ENCODE measurements around the gene SLC23A2.
"Not testable (repeated sequence)": the region's sequence is repeated elsewhere in the genome, so short reads cannot be mapped to it uniquely, and the experiment has no call there.

Gene SLC23A2

DNA sequence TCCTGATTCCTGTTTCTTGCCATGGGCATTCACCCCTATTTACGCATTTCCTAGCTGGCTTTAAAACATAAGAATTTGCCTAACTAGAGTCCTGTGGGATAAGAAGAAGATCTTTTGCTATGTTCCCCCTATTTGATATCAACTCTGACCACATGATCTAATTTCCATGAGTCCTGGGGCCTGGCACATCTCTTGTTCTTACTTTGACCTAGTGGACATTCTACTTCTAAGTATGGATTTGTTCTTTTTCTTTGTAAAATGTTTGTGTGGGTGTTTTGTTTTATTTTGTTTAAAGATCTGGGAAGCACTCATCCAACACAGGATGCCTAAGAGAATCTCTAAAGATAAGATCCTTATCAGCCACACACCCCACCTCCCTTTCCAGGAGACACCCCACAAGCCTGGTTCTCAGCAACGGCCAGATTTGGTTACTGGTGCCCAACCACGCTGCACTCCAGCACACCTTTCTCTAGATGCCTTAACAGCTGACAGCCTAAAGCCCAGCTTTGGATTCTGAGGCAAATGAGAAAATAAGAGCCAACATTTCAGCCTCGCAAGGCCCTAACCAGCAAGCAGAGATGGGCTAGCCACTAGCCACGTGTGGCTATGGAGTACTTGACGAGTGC, 74.7 kb downstream of the SLC23A2 start:
- in situ Hi-C loops (cut with HindIII; ENCODE audit: low sequenced_read_pairs) = no loop called here

DNA sequence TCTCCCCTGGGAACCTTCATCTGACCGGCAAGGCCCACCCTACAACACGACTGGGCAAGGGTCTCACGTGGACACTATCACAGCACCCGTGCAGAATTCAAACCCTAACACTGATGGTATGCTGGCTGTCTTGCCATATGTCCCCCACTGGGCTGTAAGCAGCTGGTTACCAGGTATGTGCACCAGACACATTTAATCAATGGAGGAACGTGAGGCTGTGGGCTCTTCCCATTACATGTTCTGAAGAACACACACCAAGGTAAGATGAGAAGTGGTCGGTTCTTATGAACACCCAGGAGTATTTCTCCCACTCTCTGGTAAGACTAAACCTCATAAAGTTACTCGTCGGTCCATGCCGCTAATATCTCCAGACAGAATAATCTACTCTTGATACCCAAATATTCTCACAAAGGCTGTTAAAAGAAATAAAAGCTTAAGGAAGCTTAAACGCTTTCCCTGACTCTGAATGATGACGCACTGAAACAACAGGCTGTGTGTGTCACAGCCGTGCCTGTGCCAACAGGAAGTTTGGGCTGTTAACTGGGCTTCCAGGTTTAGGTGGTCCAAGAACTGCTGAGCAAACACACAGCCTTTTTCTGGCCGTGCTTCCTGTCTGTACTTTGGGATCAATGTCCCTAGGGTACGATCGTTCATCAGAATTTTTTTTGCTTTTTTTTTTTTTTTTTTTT, 75.3 kb downstream of the SLC23A2 start:
- peak; percentile 89 for DNase-seq (ENCODE audit: low read depth, low spot score)
- no peak overlapping the region for H3K4me3 ChIP-seq (ENCODE audit: low read depth, low read length)
- TF ChIP-seq, protein P1, sequence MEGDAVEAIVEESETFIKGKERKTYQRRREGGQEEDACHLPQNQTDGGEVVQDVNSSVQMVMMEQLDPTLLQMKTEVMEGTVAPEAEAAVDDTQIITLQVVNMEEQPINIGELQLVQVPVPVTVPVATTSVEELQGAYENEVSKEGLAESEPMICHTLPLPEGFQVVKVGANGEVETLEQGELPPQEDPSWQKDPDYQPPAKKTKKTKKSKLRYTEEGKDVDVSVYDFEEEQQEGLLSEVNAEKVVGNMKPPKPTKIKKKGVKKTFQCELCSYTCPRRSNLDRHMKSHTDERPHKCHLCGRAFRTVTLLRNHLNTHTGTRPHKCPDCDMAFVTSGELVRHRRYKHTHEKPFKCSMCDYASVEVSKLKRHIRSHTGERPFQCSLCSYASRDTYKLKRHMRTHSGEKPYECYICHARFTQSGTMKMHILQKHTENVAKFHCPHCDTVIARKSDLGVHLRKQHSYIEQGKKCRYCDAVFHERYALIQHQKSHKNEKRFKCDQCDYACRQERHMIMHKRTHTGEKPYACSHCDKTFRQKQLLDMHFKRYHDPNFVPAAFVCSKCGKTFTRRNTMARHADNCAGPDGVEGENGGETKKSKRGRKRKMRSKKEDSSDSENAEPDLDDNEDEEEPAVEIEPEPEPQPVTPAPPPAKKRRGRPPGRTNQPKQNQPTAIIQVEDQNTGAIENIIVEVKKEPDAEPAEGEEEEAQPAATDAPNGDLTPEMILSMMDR (IDR thresholded peaks at IDR 0.05; ENCODE audit: low read depth, low read length) = no peak
- in situ Hi-C loops (cut with HindIII; ENCODE audit: low sequenced_read_pairs) = no loop called here

More for the DNA sequence above, 74.7 kb downstream of the SLC23A2 start:
- DNase-seq (ENCODE audit: low read depth, low spot score) = no peak
- TF ChIP-seq, protein P1 (IDR thresholded peaks at IDR 0.05; ENCODE audit: low read depth, low read length) = no peak
- H3K4me3 ChIP-seq (ENCODE audit: low read depth, low read length) = no peak overlapping the region

DNA sequence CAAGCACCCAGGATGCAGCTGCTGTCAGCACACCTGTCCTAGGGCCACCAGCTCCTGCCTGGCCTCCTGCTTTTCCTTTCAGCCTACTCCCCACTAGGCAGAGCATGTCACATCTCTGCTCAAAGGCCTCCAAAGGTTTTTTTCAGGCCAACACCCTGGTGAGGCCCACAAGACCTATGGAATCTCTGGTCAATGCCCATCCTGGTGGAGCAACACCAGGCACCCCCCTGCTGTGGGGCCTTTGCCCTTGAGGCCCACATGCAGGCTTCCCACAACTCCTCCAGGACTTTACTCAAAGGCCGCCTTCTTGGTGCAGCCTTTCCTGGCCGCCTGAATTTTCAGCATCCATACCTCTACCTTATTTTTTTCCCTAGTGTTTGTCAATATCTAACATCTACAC, 76.9 kb downstream of the SLC23A2 start:
- H3K4me3 ChIP-seq (ENCODE audit: low read depth, low read length) = no peak overlapping the region
- in situ Hi-C loops (cut with HindIII; ENCODE audit: low sequenced_read_pairs) = no loop called here
- DNase-seq (ENCODE audit: low read depth, low spot score) = no peak
- TF ChIP-seq, protein P1 (IDR thresholded peaks at IDR 0.05; ENCODE audit: low read depth, low read length) = no peak

DNA sequence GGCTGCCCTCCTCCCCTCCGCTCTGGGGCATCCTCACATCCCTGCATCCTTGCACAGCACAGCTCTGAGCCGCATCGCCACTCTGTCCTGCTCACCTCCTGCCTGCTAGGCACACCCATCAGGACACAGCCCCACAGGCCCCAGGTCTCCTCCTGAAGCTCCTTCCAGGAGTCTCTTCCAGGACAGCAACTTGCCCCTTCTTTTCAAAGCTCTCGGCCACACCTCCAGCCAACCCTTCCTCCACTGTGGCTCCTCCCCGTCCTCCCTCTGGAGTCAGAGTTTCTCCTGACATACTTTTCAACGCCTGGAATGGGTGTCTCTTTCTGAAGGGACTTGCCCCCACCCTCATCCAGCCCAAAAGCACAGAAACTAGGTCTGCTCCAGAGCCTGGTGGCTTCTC, 77.3 kb downstream of the SLC23A2 start:
- TF ChIP-seq, protein P1 (IDR thresholded peaks at IDR 0.05; ENCODE audit: low read depth, low read length) = no peak
- H3K4me3 ChIP-seq (ENCODE audit: low read depth, low read length) = no peak overlapping the region
- no peak for DNase-seq (ENCODE audit: low read depth, low spot score)
- in situ Hi-C loops (cut with HindIII; ENCODE audit: low sequenced_read_pairs) = no loop called here

DNA sequence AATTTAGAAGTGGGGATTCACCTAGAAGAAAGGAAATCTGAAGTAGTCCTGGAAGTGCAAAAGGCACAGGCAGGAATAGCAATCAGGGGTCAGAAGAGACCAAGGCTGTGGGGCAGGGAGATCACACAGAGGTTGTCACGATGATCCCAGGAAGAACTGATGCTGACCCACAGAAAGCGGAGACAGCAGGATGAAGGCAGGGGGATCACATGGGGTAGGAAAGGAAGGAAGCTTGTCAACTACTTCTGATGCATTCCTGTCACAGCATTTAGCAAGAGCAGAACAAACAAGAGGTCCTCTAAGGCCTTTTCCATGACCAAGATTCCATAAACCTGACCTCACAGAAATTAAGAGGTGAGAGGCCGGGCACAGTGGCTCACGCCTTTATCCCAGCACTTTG, 79.1 kb downstream of the SLC23A2 start:
- DNase-seq (ENCODE audit: low read depth, low spot score) = no peak
- in situ Hi-C loops (cut with HindIII; ENCODE audit: low sequenced_read_pairs) = no loop called here
- TF ChIP-seq, protein P1 (IDR thresholded peaks at IDR 0.05; ENCODE audit: low read depth, low read length) = no peak
- H3K4me3 ChIP-seq (ENCODE audit: low read depth, low read length) = no peak overlapping the region

DNA sequence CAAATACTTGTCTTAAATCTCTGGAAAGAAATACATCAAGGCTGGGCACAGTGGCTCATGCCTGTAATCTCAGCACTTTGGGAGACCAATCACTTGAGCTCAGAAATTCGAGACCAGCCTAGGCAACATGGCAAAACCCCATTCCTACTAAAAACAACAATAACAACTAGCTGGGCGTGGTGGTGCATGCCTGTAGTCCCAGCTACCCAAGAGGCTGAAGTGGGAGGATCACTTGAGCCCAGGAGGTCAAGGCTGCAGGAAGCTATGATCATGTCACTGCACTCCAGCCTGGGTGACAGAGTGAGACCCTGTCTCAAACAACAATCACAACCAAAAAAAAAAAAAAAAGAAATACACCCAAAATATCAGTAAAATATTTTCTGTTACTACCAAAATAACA, 80.0 kb downstream of the SLC23A2 start:
- in situ Hi-C loops (cut with HindIII; ENCODE audit: low sequenced_read_pairs); H3K4me3 ChIP-seq (ENCODE audit: low read depth, low read length); DNase-seq (ENCODE audit: low read depth, low spot score): not testable (repeated sequence)

DNA sequence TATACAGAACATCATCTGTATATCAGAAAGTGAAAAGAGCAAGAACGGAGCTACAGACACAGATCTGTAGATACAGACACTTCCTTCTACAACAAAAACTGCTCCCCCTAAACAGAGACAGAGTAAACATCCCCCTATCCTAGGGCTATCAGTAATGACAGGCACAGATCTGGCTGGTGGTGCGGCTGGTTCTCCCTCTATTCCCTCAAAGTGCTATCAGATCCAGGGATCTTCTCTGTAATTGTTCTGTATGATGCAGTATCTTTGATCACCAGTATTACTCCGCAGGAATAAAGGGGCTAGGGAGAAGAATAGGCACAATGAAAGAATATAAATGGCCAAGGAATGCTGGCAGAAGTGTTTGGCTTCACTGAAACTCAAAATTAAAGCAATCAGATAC, 80.7 kb downstream of the SLC23A2 start:
- no peak for DNase-seq (ENCODE audit: low read depth, low spot score)
- in situ Hi-C loops (cut with HindIII; ENCODE audit: low sequenced_read_pairs) = no loop called here
- H3K4me3 ChIP-seq (ENCODE audit: low read depth, low read length) = no peak overlapping the region
- TF ChIP-seq, protein P1 (IDR thresholded peaks at IDR 0.05; ENCODE audit: low read depth, low read length) = no peak

Data from astrocyte of the spinal cord (primary cell).